Caco-2 (cell line): Measurements from ENCODE around the gene RIMBP3C. TPM values are rescaled to one million over a fixed set of nuclear protein-coding genes. Genes with fewer than 3 reads are reported as not detected.

Experiments used
- BruUV-seq: library from RNA; stranded (reverse); fragments of 400-500 nt; replicated peaks from 2 replicates; lab custom pipeline; 2021; lab: Mats Ljungman, UMichigan
- CTCF ChIA-PET: fragments of 300-600 bp; sonication (Branson Sonifier 250); formaldehyde crosslinking; loops from one replicate; lab custom pipeline; 2022; ENCODE audit warnings: antibody characterized with exemption; lab: Charles Lee
- POLR2A ChIA-PET: fragments of 300-600 bp; sonication (Branson Sonifier 250); formaldehyde crosslinking; loops from one replicate; lab custom pipeline; 2022; ENCODE audit warnings: antibody characterized with exemption; lab: Charles Lee
- DNase-seq, 2 experiments: peaks; one replicate each; pipeline versions ENCODE4 v3.0.0 to v3.0.0-alpha.2; 2020 to 2022
- H3K27me3 ChIP-seq: replicated peaks from 2 replicates; pipeline ENCODE4 v1.6.0; 2011; ENCODE audit warnings: low read length; ENCODE audit not compliant: control insufficient read depth, insufficient read depth
- H3K36me3 ChIP-seq: 2 replicates; pipeline ENCODE4 v1.5.1; 2011; ENCODE audit warnings: low read length; ENCODE audit not compliant: control insufficient read depth, insufficient read depth
- H3K4me1 ChIP-seq: fragments of 250-450 bp; sonication (Bioruptor Pico); 2 replicates; pipeline ENCODE4 v1.5.1; 2020; ENCODE audit warnings: mild to moderate bottlenecking
- H3K4me3 ChIP-seq: 2 replicates; pipeline ENCODE4 v1.5.1; 2011; ENCODE audit warnings: low read depth, mild to moderate bottlenecking, control low read depth, low read length
- H3K9me3 ChIP-seq: fragments of 250-450 bp; sonication (Bioruptor Pico); 2 replicates; pipeline ENCODE4 v1.5.1; 2020; ENCODE audit warnings: mild to moderate bottlenecking, moderate library complexity
- H3K27ac Mint-ChIP-seq: one replicate; pipeline ENCODE4 v1.8.0; 2022; ENCODE audit warnings: mixed read lengths; ENCODE audit not compliant: unreplicated experiment
- H3K27me3 Mint-ChIP-seq: one replicate; pipeline ENCODE4 v1.8.0; 2022; ENCODE audit warnings: mixed read lengths; ENCODE audit not compliant: insufficient read depth, unreplicated experiment
- H3K36me3 Mint-ChIP-seq: one replicate; pipeline ENCODE4 v1.8.0; 2022; ENCODE audit warnings: mild to moderate bottlenecking, mixed read lengths; ENCODE audit not compliant: insufficient read depth, unreplicated experiment
- H3K4me1 Mint-ChIP-seq: one replicate; pipeline ENCODE4 v1.8.0; 2022; ENCODE audit warnings: low read depth, mixed read lengths; ENCODE audit not compliant: unreplicated experiment
- H3K4me3 Mint-ChIP-seq: one replicate; pipeline ENCODE4 v1.8.0; 2022; ENCODE audit warnings: mild to moderate bottlenecking, moderate library complexity, mixed read lengths; ENCODE audit not compliant: unreplicated experiment
- H3K9me3 Mint-ChIP-seq: one replicate; pipeline ENCODE4 v1.8.0; 2022; ENCODE audit warnings: mixed read lengths; ENCODE audit not compliant: unreplicated experiment
- intact Hi-C: fragments of 100-400 bp; cut with micrococcal nuclease; formaldehyde crosslinking; loops from one replicate; pipeline ENCODE4 v1.10.0; 2022; ENCODE audit not compliant: unreplicated experiment
- total RNA-seq: library from RNA; stranded (reverse); gene quantifications from 2 replicates; pipeline ENCODE4 v1.2.3, GENCODE V29; 2022
- TF ChIP-seq, protein P1 (sequence below), 2 experiments: fragments of 200-600 bp in 1 of 2; IDR thresholded peaks; 1 replicate in 1 of 2; 2 replicates in 1 of 2; pipeline versions ENCODE4 v1.5.1 to v1.8.0; 2011 to 2022; ENCODE audit warnings: antibody characterized with exemption in 1 of 2, control low read depth in 1 of 2, inconsistent platforms in 1 of 2, low read depth in 1 of 2, low read length in 1 of 2, mild to moderate bottlenecking in 1 of 2, moderate library complexity in 1 of 2; ENCODE audit not compliant: insufficient read depth in 1 of 2, severe bottlenecking in 1 of 2, unreplicated experiment in 1 of 2

RIMBP3C gene
- total RNA-seq, 1 experiment from 2014 or later, result 0.39 TPM

DNA sequence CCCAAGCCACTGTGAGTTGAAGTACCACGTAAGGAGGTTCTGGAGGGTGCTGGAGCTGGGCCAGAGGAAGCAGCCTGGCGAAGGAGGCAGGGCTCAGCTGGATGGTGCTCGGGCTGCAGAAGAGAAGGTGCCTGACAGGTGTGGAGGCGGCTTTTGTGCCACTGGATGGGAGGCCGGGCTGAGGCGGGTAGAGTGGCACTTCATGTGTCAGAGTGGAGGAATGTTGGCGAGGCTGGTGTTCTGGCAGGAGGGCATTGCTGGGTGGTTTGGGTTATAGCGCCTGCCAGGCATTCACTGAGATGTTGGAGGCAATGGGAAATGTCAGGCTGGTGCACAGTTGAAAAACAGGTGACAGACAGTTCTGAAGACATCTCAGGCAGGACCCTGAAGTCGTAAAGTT, 40.4 kb upstream of the RIMBP3C start:
- intact Hi-C loops, result no loop called here
- Mint-ChIP-seq H3K27ac (no peak overlapping the region), H3K36me3 (peaks cover 59% of the 10 kb centered on the region), H3K4me3 (no peak overlapping the region), H3K27me3 (no peaks in the 10 kb centered on the region), H3K4me1 (no peaks in the 10 kb centered on the region), H3K9me3 (no peaks in the 10 kb centered on the region)
- Histone ChIP-seq H3K9me3 (no peaks in the 10 kb centered on the region), H3K4me1 (0 out of 2 replicates have a peak, but pooled peaks cover 4% of the 10 kb centered on the region), H3K4me3 (no peak overlapping the region), H3K27me3 (no peaks in the 10 kb centered on the region), H3K36me3 (peaks cover 1% of the 10 kb centered on the region)
- ChIA-PET POLR2A (no interaction called here), CTCF (no interaction called here)
- TF ChIP-seq, protein P1, sequence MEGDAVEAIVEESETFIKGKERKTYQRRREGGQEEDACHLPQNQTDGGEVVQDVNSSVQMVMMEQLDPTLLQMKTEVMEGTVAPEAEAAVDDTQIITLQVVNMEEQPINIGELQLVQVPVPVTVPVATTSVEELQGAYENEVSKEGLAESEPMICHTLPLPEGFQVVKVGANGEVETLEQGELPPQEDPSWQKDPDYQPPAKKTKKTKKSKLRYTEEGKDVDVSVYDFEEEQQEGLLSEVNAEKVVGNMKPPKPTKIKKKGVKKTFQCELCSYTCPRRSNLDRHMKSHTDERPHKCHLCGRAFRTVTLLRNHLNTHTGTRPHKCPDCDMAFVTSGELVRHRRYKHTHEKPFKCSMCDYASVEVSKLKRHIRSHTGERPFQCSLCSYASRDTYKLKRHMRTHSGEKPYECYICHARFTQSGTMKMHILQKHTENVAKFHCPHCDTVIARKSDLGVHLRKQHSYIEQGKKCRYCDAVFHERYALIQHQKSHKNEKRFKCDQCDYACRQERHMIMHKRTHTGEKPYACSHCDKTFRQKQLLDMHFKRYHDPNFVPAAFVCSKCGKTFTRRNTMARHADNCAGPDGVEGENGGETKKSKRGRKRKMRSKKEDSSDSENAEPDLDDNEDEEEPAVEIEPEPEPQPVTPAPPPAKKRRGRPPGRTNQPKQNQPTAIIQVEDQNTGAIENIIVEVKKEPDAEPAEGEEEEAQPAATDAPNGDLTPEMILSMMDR (IDR thresholded peaks at IDR 0.05; ENCODE audit: insufficient read depth in 1 of 2, low read depth in 1 of 2, low read length in 1 of 2, severe bottlenecking in 1 of 2, unreplicated experiment in 1 of 2), result no peak
- BruUV-seq, result no TSS peak
- no peak for DNase-seq

DNA sequence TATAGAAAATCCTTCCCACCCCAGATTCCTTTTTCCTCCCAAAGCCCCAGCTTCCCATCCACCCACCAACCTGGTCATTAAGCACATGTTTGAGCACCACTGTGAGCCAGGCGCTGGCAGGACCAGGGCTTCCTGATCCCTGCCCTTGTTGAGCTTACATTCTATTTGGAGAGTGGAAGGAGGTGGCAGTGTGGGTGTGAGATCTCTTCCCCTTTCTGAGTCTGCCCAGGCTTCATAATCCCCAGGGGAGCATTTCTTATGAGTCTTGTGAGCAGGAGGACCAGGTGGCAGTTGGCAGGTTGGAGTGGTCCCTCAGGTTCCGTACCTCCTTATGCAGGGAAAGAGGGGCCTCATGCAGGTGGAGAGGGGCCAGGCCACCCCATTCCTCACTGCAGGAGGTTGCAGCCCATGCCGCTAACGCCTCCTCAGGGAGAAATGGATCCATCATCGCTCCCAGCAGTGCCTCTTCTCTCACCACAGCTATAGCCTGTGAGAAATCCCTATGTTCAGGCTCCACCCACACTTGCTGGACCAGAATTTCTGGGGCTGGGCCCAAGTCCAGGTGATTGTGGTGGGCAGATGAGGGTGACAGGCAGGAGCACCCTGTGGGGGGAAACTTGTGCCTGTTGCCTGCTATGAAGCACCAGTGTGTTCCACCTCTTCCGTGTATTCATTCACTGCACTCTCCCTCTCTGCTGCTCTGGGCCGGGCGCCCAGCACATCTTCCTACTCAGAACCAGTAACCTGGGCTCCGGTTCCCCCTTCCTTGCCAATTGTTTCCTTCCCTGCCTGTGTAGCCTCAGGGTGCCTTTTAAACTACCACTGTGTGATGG, 39.8 kb upstream of the RIMBP3C start:
- intact Hi-C loops, result no loop called here
- ChIA-PET CTCF (no interaction called here), POLR2A (no interaction called here)
- no TSS peak for BruUV-seq
- peaks cover 1% of the 10 kb centered on the region for H3K36me3 ChIP-seq
- no peak overlapping the region for H3K4me3 ChIP-seq
- H3K27ac Mint-ChIP-seq, result no peak overlapping the region
- H3K4me1 Mint-ChIP-seq, result no peaks in the 10 kb centered on the region
- H3K4me1 ChIP-seq, result 0 out of 2 replicates have a peak, but pooled peaks cover 4% of the 10 kb centered on the region
- peaks cover 52% of the 10 kb centered on the region for H3K36me3 Mint-ChIP-seq
- DNase-seq, result no peak
- H3K27me3 ChIP-seq, result no peaks in the 10 kb centered on the region
- no peaks in the 10 kb centered on the region for H3K9me3 ChIP-seq
- H3K27me3 Mint-ChIP-seq, result no peaks in the 10 kb centered on the region
- TF ChIP-seq, protein P1 (IDR thresholded peaks at IDR 0.05; ENCODE audit: insufficient read depth in 1 of 2, low read depth in 1 of 2, low read length in 1 of 2, severe bottlenecking in 1 of 2, unreplicated experiment in 1 of 2), result no peak
- no peak overlapping the region for H3K4me3 Mint-ChIP-seq
- no peaks in the 10 kb centered on the region for H3K9me3 Mint-ChIP-seq

DNA sequence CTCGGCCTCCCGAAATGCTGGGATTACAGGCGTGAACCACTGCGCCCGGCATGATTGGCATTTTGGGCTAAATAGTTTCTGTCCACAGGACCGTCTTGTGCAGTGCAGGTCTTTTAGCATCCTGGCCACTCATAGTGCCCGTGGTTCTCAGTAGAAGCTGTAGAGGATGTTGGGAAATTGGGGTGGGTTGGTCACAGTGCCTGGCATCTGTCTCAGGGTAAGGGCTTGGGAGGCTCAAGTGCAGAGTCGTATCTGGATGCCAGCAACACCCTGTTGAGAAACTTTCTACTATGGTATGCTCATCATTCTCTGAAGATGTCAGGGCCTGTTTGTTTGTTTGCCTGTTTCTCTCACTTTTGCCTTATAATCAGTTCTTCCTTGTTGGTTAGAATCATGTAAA, 38.1 kb upstream of the RIMBP3C start:
- ChIA-PET CTCF (no interaction called here), POLR2A (interaction anchor here (0.5 kb wide), 1 partner anchor 77 kb away, joined by 3 read pairs; no protein-coding TSS in a partner anchor)
- Mint-ChIP-seq H3K4me1 (no peaks in the 10 kb centered on the region), H3K9me3 (no peaks in the 10 kb centered on the region), H3K36me3 (peaks cover 43% of the 10 kb centered on the region), H3K27me3 (no peaks in the 10 kb centered on the region), H3K4me3 (no peak overlapping the region), H3K27ac (no peak overlapping the region)
- intact Hi-C loops, result no loop called here
- Histone ChIP-seq H3K36me3 (no peaks in the 10 kb centered on the region; the same call in none of the 2 replicates), H3K9me3 (no peaks in the 10 kb centered on the region), H3K4me3 (no peak overlapping the region), H3K27me3 (no peaks in the 10 kb centered on the region), H3K4me1 (0 out of 2 replicates have a peak, but pooled peaks cover 4% of the 10 kb centered on the region)
- TF ChIP-seq, protein P1 (IDR thresholded peaks at IDR 0.05; ENCODE audit: insufficient read depth in 1 of 2, low read depth in 1 of 2, low read length in 1 of 2, severe bottlenecking in 1 of 2, unreplicated experiment in 1 of 2), result no peak
- no peak for DNase-seq
- no TSS peak for BruUV-seq
